Activated naive CD4-positive, alpha-beta T cell treated with Interleukin-2 at 50 U/mL for 16 hours (primary cell): ENCODE measurements around the gene ARL6IP4.

Source experiments
- DNase-seq: peaks from one replicate; pipeline ENCODE4 v3.0.0-alpha.2; 2020

Gene ARL6IP4

GRCh38 chr12:122991623-122992275, 11.3 kb downstream of the ARL6IP4 start:
- no peak for DNase-seq

- DNase-seq = no peak
These were observed 11.9 kb downstream of the ARL6IP4 start for GRCh38 chr12:122992386-122992785.

- no peak for DNase-seq
These were observed 13.7 kb downstream of the ARL6IP4 start for GRCh38 chr12:122994140-122994675.

- DNase-seq = no peak
These were observed 14.5 kb downstream of the ARL6IP4 start for GRCh38 chr12:122994781-122995502.

DNA sequence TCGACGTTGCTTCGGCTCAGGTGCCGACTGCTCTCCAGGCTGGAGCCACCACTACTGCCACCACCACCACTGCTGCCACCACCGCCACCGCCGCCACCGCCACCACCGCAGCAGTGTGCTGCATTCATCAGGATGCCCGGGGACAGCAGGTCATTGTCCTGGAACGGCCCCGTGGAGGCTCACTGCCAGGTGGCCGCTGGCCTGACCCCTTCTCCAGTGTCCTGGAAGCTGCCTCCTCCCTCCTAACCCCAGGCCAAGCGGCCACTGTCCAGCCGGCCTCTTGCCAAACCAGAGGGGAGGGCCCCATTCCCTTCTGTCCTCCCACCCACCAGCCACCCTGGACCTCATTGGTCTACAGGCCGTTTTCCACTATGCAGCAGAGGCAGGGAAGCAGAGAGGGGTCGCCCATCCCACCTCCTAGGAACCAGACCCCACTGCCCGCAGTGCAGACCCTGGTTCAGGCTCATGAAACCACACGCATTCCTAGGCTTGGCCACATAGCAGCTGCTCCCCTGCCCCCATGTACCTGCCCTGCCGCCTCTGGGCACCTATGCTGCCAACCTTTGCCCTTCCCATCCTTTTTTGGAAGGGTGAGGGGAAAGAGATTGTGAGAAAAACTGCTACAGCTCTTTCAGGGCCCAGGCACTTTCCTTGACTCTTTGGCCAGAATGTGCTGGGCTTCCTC, 15.2 kb downstream of the ARL6IP4 start:
- DNase-seq = no peak

GRCh38 chr12:122996188-122996601, 15.7 kb downstream of the ARL6IP4 start:
- no peak for DNase-seq

- DNase-seq = no peak
These were observed 16.3 kb downstream of the ARL6IP4 start for GRCh38 chr12:122996621-122997342.

DNA sequence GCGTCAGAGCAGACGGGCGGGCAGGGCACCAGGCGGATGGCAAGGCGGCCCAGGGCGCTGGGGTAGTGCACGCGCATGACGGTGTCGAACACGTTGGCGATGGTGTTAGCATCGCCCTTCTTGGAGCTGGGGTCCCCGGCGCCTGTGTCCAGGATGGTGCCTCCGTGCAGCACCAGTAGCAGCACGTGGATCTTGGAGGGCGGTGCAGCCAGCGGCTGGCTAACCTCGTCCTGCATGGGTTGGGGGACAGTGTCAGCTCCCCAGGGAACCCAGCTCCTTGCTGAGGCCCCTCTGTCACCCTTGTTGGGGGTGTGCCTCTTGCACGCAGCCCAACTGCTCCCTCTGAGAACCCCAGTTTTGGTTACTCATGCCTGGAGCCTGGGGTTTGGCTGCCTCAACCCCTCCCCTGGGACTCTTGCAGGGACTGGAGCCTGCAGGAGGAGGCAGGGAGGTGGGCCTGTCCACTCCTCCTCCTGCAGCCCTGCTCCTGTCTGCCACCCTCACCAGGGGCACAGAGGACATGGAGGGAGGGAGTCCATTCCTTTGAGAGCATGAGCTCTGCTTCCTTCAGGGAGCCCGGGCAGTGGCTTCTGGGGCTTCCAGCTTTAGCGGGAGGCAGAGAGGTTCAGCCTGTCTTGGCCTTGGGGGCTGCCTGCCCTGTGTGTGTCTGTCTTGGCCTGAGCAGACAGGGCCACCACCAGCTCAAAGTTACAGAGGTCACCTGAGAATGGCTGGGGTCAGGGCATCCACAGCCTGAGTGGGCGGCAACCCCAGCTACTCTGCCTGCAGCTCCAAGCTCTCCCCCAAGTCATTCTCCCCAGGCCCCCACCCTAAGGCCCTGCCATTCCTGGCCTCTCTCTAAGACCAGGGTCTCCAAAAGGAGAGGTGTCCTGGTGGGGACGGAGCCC, 17.1 kb downstream of the ARL6IP4 start:
- DNase-seq = no peak

GRCh38 chr12:122998316-122998715, 17.8 kb downstream of the ARL6IP4 start:
- DNase-seq = no peak

GRCh38 chr12:122999196-122999946, 18.9 kb downstream of the ARL6IP4 start:
- no peak for DNase-seq

- no peak for DNase-seq
These were observed 19.5 kb downstream of the ARL6IP4 start for GRCh38 chr12:122999986-123000420.

DNA sequence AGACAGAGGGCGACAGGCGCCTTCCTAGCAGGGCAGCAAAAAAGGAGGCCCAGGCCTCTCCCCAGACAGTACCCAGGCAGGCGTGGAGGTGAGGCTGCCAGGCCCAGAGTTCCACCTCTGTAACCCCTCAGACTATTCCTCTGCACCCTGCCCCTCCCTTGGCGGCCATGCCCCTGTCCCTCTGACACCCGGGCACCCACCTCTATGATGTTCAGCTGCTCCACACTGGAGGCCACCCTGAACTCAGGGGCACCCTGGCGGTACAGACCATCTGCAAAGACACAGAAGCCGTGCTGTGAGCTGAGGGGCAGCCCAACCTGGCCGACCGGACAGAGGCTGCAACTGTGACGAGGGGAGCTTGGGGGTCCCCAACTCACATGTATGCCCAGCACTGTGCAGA, 20.1 kb downstream of the ARL6IP4 start:
- no peak for DNase-seq

DNA sequence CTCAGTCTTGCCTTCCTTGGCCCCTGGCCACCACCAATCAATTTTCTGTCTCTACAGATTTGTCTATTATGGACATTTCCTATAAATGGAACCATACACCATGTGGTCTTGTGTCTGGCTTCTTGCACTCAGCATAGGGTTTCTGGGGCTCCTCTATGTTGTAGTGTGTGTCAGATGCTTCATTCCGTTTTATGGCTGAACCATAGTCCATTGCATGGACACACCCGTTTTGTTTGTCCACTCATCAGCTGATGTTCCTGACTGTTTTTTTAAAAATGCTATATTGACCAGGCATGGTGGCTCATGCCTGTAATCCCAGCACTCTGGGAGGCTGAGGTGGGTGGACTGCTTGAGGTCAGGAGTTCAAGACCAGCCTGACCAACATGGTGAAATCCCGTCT, 21.0 kb downstream of the ARL6IP4 start:
- no peak for DNase-seq

GRCh38 chr12:123003257-123003656, 22.8 kb downstream of the ARL6IP4 start:
- no peak for DNase-seq

- DNase-seq = no peak
These were observed 23.8 kb downstream of the ARL6IP4 start for GRCh38 chr12:123004287-123004686.

DNA sequence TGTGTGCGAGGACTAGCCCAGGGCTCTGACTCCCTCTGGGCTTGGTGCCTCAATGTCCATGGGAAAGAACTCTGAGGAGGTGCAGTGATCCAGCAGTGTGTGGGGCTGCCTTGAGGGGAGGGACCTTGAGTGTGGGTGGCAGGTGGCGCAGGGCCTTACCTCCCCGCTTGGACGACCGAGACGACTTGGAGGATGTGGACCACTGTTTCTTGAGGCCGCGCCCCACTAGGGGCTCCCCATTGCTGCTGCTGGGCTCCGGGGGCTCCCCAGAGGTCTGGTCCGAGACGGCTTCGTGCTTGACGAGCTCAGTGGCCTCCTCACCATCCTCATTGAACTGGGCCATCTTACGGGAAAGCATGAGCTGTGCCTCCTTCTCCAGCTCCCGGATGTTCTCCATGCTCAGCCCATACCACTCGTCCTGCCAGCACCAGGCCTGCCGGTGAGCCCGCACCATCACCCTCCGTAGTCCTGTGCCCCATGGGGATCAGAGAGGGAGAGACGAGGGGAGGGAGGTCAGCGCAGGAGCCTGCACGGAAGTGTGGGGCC, 24.7 kb downstream of the ARL6IP4 start:
- DNase-seq = no peak

DNA sequence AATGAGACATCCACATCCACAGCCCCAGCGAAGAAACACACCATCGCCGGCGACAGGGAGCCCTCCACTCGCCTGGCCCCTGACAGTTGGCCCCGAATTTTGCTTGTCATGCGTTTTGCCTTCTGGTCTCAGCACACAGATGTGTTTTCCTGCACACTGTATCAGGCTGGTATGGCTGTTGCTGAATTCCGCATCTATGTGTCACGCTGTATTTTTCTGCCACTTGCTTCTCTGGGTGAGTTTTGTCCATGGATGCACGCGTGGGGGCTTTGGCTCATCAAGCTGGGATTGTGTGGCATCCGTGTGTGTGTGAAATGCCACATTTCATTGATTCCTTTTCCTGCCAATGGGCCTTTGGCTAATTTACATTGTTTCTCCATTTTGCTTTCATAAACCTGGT, 26.5 kb downstream of the ARL6IP4 start:
- DNase-seq = no peak

DNA sequence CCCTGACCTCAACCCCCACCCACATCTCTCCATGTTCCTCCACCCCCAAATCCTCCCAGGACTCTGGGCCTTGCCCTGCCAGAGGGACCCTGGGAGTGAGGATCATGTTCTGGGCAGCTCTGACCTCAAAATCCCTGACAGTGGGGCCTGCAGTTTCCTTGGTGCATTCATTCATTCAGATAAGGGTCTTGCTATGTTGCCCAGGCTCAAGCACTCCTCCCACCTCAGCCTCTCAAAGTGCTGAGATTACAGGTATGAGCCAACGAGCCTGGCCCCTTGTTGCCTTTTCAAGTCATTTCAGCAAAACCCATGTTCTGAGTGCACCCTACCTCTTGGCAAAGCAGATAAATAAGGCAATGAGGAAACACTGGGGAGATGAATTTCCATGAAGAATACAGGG, 29.6 kb downstream of the ARL6IP4 start:
- no peak for DNase-seq

DNA sequence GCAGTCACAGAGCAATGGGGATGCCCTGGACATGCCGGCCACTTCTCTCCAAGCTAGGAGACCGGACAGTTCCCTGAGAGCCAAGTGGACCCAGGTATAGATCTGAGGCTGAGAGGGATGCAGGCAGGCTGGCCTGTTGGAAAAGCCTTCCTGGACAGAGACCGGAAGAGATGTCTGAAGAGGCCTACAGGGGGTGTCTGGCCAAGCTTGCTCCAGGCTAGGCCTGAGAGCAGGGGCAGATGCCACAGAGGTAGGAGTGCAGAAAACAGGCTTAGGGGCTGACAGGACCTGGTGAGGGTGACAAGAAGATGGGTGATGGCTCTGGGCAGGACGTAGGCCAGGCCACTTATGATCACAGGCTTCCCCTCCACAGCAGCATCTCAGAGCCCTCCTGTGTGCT, 30.2 kb downstream of the ARL6IP4 start:
- DNase-seq = no peak

DNA sequence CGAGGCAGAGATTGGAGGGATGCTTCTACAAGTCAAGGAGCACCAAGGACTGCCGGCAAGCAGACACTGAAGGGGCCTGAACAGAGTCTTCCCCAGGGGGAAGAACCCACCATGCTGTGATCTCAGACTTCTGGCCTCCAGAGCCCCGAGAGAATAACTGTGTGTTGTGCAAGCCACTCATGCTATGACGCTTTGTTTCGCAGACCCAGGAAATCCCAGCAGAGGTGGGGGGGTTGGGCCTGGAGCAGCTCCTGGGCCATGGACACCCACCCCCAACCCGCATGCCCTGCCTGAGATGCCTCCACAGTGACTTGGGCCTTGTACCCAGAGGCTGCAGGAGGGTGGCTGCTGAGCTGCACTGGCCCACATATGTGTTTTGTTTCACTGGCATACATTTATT, 31.2 kb downstream of the ARL6IP4 start:
- DNase-seq = no peak
